ENCODE data around the gene TULP1. TPM values are rescaled to one million over a fixed set of nuclear protein-coding genes. Genes with fewer than 3 reads are reported as not detected.

The TULP1 gene
- total RNA-seq, 1 experiment from 2014 or later, result not detected

DNA sequence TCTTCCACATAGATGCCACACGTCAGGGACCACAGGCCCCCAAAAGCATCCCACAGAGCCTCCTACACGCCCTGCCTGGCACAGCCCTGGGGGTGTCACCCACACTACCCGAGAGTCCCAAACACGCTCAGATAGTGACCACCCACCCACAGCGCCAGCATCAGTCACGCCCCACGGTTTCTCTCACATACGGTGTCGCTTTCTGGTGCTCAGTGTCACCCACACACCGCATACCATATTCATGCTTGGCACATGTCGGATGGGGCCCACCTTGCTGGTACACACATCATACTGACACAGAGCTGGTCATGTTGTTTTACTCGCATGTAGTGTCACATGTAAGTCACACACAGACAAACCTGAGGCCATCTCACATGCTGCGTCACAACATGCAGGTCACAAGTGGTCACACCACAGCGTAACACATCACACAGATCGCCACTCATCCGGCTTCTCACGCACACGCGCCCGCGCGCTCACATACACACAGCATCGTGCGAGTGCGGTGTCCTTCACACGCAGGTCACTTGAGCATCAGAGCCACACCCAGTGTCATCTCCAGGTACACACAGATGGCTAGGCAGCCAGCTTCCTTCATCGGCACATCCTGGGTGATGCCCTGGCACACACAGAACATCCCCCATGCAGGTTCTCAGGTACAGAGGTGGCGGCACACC lies 19.3 kb downstream of the TULP1 start:
- no peaks in the 10 kb centered on the region for H3K36me3 ChIP-seq (ENCODE audit: control insufficient read depth in 1 of 2, insufficient read depth in 2 of 2, low read length in 2 of 2)
- no TSS peak for BruUV-seq (replicated peaks)
- POLR2A ChIA-PET, result no interaction called here

More for the DNA sequence above, 19.3 kb downstream of the TULP1 start:
- Histone ChIP-seq H3K9ac (ENCODE audit: low read length) (no peak overlapping the region), H3K27me3 (ENCODE audit: insufficient read depth, low read length) (no peaks in the 10 kb centered on the region), H3K9me3 (ENCODE audit: control insufficient read depth in 1 of 2, insufficient read depth in 1 of 2, low read depth in 1 of 2, low read length in 2 of 2) (no peaks in the 10 kb centered on the region), H3K27ac (ENCODE audit: low read depth, low read length) (no peak overlapping the region), H2AFZ (ENCODE audit: low read depth, low read length, poor library complexity, severe bottlenecking) (no peak overlapping the region), H3K4me1 (ENCODE audit: control insufficient read depth in 1 of 2, insufficient read depth in 2 of 2, low read length in 2 of 2) (peaks cover 45 to 69% of the 10 kb centered on the region in 2 experiments), H3K4me2 (ENCODE audit: low read length) (no peak overlapping the region), H4K20me1 (ENCODE audit: insufficient read depth) (no peaks in the 10 kb centered on the region), H3K9me2 (ENCODE audit: insufficient read depth) (no peaks in the 10 kb centered on the region), H3K79me2 (ENCODE audit: insufficient read depth, low read length) (peaks cover 57% of the 10 kb centered on the region), H3K4me3 (replicated peaks in 1 of 2; ENCODE audit: low read depth in 1 of 2, low read length in 2 of 2) (no peak overlapping the region)
- ChIA-PET RAD21 (ENCODE audit: low non-redundant PET in 1 of 2, low total read pairs in 2 of 2, uncharacterized antibody in 2 of 2, unreplicated experiment in 2 of 2) (no interaction called here), CTCF (no interaction called here)
- TF ChIP-seq POLR2A (IDR thresholded peaks at IDR 0.05; ENCODE audit: borderline replicate concordance, extremely low read depth, insufficient read depth, insufficient read length) (no peak), REST (IDR thresholded peaks at IDR 0.05; ENCODE audit: low read depth) (no peak), YY1 (IDR thresholded peaks at IDR 0.05; ENCODE audit: extremely low read depth, insufficient replicate concordance, low read depth, low read length) (no peak), RAD21 (IDR thresholded peaks at IDR 0.05; ENCODE audit: low read depth) (no peak), POLR2AphosphoS5 (IDR thresholded peaks at IDR 0.05; ENCODE audit: low read depth, low read length) (no peak), CEBPB (IDR thresholded peaks at IDR 0.05; ENCODE audit: low read depth) (no peak), CBX3 (IDR thresholded peaks at IDR 0.05; ENCODE audit: low read depth) (no peak)
- TF ChIP-seq, protein P1, sequence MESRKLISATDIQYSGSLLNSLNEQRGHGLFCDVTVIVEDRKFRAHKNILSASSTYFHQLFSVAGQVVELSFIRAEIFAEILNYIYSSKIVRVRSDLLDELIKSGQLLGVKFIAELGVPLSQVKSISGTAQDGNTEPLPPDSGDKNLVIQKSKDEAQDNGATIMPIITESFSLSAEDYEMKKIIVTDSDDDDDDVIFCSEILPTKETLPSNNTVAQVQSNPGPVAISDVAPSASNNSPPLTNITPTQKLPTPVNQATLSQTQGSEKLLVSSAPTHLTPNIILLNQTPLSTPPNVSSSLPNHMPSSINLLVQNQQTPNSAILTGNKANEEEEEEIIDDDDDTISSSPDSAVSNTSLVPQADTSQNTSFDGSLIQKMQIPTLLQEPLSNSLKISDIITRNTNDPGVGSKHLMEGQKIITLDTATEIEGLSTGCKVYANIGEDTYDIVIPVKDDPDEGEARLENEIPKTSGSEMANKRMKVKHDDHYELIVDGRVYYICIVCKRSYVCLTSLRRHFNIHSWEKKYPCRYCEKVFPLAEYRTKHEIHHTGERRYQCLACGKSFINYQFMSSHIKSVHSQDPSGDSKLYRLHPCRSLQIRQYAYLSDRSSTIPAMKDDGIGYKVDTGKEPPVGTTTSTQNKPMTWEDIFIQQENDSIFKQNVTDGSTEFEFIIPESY (IDR thresholded peaks at IDR 0.05; ENCODE audit: extremely low read depth, insufficient replicate concordance, low read length), result no peak
- no peak for ATAC-seq
- intact Hi-C loops (cut with micrococcal nuclease), result no loop called here
- DNase-seq (ENCODE audit: low read depth, low spot score), result no peak

Measured in HCT116 (cell line).